ENCODE results near the gene HDGFL2.
"Not testable (repeated sequence)": the region's sequence is repeated elsewhere in the genome, so short reads cannot be mapped to it uniquely, and the experiment has no call there.

Gene HDGFL2

GRCh38 chr19:4511300-4512054 is 39.4 kb downstream of the HDGFL2 start:
- no peak for DNase-seq (ENCODE audit: low read depth in 1 of 2, low spot score in 1 of 2)

- DNase-seq (ENCODE audit: low read depth in 1 of 2, low spot score in 1 of 2), result no peak
Observed at GRCh38 chr19:4512070-4512469, 40.0 kb downstream of the HDGFL2 start.

GRCh38 chr19:4513248-4513647 is 41.2 kb downstream of the HDGFL2 start:
- DNase-seq (ENCODE audit: low read depth in 1 of 2, low spot score in 1 of 2), result no peak

- DNase-seq (ENCODE audit: low read depth in 1 of 2, low spot score in 1 of 2), result no peak
Observed at GRCh38 chr19:4515732-4516131, 43.6 kb downstream of the HDGFL2 start.

- DNase-seq (ENCODE audit: low read depth in 1 of 2, low spot score in 1 of 2), result no peak
Observed at GRCh38 chr19:4516199-4516938, 44.3 kb downstream of the HDGFL2 start.

- DNase-seq (ENCODE audit: low read depth in 1 of 2, low spot score in 1 of 2), result no peak
Observed at GRCh38 chr19:4516939-4517300, 44.8 kb downstream of the HDGFL2 start.

GRCh38 chr19:4517451-4518057 is 45.5 kb downstream of the HDGFL2 start:
- DNase-seq (ENCODE audit: low read depth in 1 of 2, low spot score in 1 of 2), result no peak

- DNase-seq (ENCODE audit: low read depth in 1 of 2, low spot score in 1 of 2), result no peak
Observed at GRCh38 chr19:4518345-4519171, 46.5 kb downstream of the HDGFL2 start, which contains the start of gene PLIN4. Gene PLIN4, minus strand, starts transcription at chr19:4518486. Its CDS starts 214 bp downstream, at chr19:4518272.

- no peak for DNase-seq (ENCODE audit: low read depth in 1 of 2, low spot score in 1 of 2)
Observed at GRCh38 chr19:4519172-4519496, 47.0 kb downstream of the HDGFL2 start.

- no peak for DNase-seq (ENCODE audit: low read depth in 1 of 2, low spot score in 1 of 2)
Observed at GRCh38 chr19:4519521-4520277, 47.6 kb downstream of the HDGFL2 start.

GRCh38 chr19:4521170-4521887 is 49.2 kb downstream of the HDGFL2 start:
- no peak for DNase-seq (ENCODE audit: low read depth in 1 of 2, low spot score in 1 of 2)

GRCh38 chr19:4521888-4522242 is 49.8 kb downstream of the HDGFL2 start:
- no peak for DNase-seq (ENCODE audit: low read depth in 1 of 2, low spot score in 1 of 2)

- DNase-seq (ENCODE audit: low read depth in 1 of 2, low spot score in 1 of 2), result no peak
Observed at GRCh38 chr19:4522291-4523002, 50.4 kb downstream of the HDGFL2 start.

GRCh38 chr19:4523306-4524110 is 51.4 kb downstream of the HDGFL2 start:
- DNase-seq (ENCODE audit: low read depth in 1 of 2, low spot score in 1 of 2), result no peak

GRCh38 chr19:4524808-4525562 is 52.9 kb downstream of the HDGFL2 start:
- peak; percentile 41 to 50 for DNase-seq (ENCODE audit: low read depth in 1 of 2, low spot score in 1 of 2)

- DNase-seq (ENCODE audit: low read depth in 1 of 2, low spot score in 1 of 2), result no peak
Observed at GRCh38 chr19:4525563-4526002, 53.5 kb downstream of the HDGFL2 start.

- DNase-seq (ENCODE audit: low read depth in 1 of 2, low spot score in 1 of 2), result not testable (repeated sequence)
Observed at GRCh38 chr19:4527377-4527776, 55.3 kb downstream of the HDGFL2 start.

GRCh38 chr19:4528843-4529242 is 56.7 kb downstream of the HDGFL2 start:
- no peak for DNase-seq (ENCODE audit: low read depth in 1 of 2, low spot score in 1 of 2)

Data from activated CD4-positive, alpha-beta T cell treated with anti-CD3 and anti-CD28 coated beads, Interleukin-2, amount 50 U/mL, for 24 hours (primary cell).